ENCODE results near the gene EYA4. TPM values are rescaled to one million over a fixed set of nuclear protein-coding genes. Genes with fewer than 3 reads are reported as not detected.
"Not testable (repeated sequence)": the region's sequence is repeated elsewhere in the genome, so short reads cannot be mapped to it uniquely, and the experiment has no call there.

The EYA4 gene
- total RNA-seq, 1 donor from 2014 or later: 20.2 TPM

DNA sequence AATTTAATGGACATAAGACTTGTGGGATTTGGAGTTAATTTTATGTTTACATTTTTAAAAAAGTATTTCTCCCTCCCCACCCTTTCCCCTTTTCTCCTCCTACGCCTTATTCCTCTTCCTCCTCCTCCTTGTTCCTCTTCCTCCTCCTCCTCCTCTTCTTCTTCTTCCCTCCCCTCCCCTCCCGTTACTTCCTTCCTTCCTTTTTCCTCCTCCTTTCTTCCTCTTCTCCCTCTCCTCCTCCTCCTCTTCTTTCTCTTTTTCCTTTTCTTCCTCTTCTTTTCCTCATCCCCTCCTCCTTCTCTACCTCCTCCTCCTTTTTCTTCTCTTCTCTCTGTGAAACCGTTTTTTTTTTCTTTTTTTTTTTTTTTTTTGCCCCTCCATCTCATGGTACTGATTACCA is 139.6 kb downstream of the EYA4 start:
- ATAC-seq (no peak), DNase-seq (no peak)
- intact Hi-C loops (cut with micrococcal nuclease): no loop called here

DNA sequence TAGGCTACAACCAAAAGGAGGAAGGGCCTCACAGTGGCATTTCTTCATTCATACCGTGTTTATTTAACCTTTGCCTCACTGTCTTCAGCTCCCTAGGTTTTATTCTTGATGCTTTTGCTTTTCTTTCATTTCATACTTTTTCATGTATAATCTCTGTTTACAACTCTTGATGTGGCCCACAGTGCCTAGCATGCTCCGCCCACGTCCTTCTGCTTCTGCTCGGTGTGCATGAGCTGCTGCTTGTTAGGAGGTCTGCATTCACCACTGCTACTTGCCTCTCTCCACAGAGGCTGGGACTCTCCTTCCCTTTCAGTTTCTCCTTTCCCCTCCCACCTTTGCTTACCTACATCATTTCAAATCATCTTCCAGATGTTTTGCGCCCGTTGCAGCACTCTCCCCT is 147.6 kb downstream of the EYA4 start:
- ATAC-seq (no peak), DNase-seq (no peak)
- intact Hi-C loops (cut with micrococcal nuclease): no loop called here

DNA sequence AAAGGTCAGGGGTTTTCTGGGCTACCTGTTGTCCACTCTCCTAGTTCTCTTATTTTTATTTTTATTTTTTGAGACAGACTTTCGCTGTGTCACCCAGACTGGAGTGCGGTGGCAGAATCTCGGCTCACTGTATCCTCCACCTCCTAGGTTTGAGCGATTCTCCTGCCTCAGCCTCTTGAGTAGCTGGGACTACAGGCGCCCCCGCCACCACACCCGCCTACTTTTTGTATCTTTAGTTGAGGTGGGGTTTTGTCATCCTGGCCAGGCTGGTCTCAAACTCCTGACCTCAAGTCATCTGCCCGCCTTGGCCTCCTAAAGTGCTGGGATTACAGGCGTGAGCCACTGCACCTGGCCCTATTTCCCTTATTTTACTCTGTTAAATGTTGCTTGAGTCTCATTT is 149.0 kb downstream of the EYA4 start:
- intact Hi-C loops (cut with micrococcal nuclease): no loop called here
- DNase-seq (no peak), ATAC-seq (no peak)

DNA sequence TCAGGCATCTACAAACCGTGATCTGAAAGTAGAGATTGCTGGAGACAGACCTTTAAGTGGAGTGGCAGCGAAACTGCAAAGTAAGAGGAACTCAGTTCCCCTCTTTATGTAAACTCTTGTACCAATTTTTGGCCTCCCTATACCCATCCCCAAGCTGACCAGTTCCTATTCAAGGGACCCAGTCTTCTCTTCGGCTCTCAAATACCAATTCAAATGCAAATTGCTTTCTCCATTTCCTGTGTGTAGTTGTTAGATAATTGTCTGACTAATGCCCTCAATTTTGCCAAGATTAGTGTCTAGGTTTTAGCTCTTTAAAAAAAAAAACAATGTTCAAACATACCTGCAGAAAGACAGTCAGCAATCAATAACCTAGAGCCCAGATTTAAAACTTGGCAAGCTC is 150.9 kb downstream of the EYA4 start:
- intact Hi-C loops (cut with micrococcal nuclease): no loop called here
- no peak for DNase-seq
- no peak for ATAC-seq

DNA sequence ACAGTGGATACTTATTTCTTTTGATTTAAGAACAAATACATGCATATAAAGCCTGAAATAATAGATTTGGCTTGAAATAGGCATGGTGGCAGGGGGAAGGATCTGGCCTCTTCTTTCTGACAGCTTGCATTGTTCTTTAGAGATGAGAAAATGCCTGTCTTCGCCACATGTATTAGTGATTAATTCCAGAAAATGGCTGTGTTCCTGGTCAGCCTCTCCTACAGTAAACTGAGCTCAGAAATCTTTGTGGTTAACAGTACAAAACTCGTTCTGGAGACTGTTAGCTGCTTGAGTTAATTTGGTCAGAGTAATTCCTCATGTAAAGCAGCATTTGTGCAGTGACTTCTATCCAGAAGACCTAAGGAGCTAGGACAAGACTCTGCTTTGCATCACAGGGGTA is 151.5 kb downstream of the EYA4 start:
- intact Hi-C loops (cut with micrococcal nuclease): no loop called here
- ATAC-seq (no peak), DNase-seq (no peak)

DNA sequence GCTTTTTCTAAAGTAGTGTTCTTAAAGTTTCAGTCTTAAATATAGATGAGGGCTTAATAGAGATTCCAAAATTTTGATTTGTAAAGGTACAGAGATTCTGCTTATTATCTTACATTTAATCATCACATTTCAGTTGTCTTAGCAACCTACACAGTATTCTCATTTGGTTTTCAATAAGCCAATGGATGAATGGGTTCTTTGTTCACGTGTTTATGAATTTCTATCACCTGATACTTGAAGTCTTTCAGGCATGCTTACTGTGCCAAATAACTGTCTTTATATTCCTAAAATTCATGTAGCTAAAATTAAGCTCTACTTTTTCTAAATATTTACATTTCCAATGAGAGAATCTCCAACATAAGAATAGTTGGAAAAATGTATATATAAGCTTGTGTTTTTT is 152.7 kb downstream of the EYA4 start:
- no peak for ATAC-seq
- DNase-seq: no peak
- intact Hi-C loops (cut with micrococcal nuclease): no loop called here

DNA sequence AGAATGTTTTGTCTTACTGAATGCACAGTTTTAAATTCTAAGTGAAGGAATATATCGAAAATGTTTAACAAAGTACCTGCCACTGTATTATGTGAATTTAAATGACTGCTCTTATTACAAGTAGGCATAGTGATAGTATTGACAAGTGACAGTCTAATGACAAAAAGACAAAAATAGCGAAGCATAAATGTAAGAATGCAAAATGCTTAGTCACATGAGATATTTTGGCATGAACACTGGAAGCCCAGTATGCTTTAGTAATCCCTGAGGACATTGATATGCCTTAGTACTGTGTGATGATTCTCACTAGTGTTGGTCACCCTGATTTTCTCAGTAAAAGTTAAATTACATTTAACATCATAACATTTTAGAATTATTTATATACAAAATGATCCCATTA is 153.5 kb downstream of the EYA4 start:
- intact Hi-C loops (cut with micrococcal nuclease): no loop called here
- DNase-seq (no peak), ATAC-seq (peak; percentile 85)

DNA sequence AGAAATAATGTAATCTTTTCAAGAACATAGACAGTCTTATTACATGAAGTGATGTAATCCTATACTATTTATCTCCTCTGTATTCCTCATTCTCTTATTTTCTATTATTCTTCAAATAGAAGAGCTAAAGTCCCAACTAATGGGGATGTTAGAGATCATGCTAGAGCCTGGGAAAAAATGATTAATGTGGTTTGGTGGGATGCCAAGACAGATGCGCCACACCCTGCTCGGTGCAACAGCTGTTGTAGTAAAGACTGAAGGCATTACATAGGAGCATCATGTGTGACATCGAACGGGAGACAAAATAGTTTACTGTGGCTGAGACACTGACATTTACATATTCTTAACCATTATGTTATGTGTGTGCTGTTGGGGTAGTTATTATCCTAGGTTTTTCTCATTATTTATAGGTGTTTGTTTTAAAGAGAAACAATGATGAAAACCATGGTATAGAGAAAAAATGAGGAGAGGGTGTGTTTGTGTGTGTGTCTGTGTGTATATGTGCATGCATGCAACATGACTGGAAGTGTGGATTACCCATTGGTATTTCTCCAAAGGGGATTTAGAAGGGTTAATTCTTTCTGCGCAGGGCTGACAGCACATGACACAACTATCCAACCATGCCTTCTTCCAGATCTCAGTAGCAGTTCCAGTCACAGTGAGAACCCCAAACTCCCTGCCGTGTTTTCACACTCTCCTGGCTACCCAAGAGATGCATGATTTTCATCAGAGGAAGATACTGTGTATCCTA is 155.3 kb downstream of the EYA4 start:
- ATAC-seq: no peak
- no peak for DNase-seq
- intact Hi-C loops (cut with micrococcal nuclease): no loop called here

DNA sequence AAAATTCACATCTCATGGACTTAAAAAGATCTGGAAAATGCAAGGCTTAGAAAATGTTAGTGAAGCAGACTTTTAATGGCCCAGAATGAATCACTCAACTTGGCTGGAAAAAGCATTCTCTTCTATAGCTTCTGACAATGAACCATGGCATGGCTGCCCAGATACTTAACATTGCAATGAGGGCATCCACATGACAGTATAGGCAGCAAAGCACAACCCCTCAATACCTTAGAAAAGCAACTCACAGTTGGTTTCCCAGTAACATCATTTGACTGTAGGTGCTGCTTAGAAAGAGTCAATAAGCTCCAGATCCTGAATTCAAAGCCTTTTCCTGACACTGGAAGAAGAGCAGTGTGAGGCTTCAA is 155.8 kb downstream of the EYA4 start:
- ATAC-seq (no peak), DNase-seq (no peak)
- intact Hi-C loops (cut with micrococcal nuclease): no loop called here

DNA sequence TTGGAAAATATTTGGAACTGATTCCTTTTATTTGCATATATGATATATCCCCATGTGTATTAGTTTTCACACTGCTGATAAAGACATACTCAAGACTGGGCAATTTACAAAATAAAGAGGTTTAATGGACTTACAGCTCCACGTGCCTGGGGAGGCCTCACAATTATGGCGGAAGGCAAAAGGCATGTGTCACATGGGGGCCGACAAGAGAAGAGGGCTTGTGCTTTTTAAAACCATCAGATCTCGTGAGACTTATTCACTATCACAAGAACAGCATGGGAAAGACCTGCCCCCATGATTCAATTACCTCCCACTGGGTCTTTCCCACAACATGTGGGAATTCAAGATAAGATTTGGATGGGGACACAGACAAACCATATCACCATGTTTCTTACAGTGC is 156.4 kb downstream of the EYA4 start:
- ATAC-seq; DNase-seq; intact Hi-C loops (cut with micrococcal nuclease): not testable (repeated sequence)

DNA sequence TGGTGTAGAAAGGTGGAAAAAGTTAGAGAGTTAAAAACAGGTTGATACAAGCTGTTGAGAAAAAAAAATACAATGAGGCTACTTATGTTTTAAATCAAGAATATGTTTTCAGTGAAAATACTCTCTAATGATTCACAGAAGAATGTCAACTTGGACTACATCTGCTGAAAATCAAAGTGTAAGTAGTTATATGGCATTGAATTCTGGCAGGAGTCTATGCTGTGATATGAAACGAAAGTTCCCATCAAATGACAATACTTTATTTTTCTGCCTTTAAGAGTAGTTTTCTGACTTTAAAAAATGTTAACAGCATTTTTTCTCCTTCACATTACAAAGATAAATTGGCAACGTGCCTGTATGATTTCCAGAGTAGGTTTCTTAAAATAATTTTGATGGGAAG is 158.3 kb downstream of the EYA4 start:
- no peak for DNase-seq
- intact Hi-C loops (cut with micrococcal nuclease): no loop called here
- ATAC-seq: no peak

DNA sequence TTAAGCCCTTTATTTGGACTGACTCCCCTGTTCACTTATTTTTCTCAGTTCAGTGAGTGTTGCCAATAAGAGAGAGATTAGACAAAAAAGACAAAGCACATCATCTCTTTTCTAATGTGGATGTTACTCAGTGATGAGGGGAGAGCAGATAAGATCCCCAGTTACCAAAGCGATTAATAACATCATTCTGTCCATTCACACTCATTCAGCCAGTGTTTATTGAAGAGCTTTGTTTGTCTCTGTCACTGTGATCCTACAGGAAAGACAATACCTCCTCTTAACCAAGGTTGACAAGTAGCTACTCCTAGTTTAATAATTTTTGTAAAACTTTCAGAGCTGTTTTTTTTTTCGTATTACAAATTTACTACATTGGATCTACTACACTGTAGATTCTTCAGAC is 163.0 kb downstream of the EYA4 start:
- intact Hi-C loops (cut with micrococcal nuclease): no loop called here
- no peak for ATAC-seq

DNA sequence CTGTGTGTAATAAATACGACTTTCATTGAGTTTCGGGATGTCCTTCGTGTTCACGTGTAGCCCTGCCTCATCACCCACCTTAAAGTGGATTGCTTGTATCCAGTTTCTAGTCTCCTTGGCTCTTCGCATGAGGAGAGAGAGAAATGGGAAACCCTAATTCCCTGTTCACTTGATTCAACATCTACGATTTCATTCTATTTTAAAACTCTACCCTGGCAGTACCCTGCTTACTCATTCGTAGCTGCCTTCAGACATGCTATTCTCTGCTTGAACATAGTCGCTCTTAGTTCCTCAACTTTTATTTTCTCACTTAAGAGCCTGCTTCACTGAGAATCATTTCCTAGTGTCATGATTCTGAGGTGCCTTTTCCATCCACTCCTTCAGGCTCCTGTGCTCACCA is 163.6 kb downstream of the EYA4 start:
- intact Hi-C loops (cut with micrococcal nuclease): no loop called here
- DNase-seq (no peak), ATAC-seq (no peak)

More for the DNA sequence above, 163.0 kb downstream of the EYA4 start:
- DNase-seq: no peak

DNA sequence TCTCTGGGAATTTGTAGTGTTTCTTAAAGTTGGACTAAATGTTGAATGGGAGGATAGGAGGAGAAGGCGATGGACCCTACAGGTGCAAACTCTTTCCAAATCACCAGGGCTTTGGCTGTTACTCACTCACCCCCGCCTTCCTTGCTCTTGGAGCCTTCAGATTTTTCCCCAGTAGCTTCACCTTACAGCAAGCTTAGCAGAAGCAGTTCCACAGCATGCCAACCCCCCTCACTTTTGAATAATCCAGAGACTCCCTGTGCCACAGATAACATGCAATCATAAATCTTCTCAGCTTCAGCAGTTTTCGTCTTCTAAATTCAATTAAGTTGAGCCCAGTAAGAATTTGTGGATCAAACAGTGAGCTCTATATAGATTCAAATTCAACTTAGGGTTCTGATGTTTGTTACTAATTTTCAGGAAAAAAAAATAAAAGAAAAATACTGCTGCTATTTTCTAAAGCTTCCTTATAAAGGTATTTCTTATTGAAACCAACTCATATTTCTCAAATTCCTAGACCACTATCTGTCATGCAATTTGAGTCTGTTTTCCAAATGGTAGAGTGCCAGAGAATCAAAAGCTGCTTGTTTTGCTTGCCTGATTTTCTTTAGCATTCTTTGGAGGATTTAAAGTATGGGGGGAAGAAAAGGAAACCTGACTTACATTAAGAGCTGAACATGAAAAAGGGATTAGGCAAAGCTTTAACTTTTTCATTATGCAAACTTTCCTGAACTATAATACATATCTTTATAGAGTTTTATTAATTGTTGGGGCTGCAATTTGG is 166.4 kb downstream of the EYA4 start:
- intact Hi-C loops (cut with micrococcal nuclease): no loop called here
- no peak for ATAC-seq
- no peak for DNase-seq

DNA sequence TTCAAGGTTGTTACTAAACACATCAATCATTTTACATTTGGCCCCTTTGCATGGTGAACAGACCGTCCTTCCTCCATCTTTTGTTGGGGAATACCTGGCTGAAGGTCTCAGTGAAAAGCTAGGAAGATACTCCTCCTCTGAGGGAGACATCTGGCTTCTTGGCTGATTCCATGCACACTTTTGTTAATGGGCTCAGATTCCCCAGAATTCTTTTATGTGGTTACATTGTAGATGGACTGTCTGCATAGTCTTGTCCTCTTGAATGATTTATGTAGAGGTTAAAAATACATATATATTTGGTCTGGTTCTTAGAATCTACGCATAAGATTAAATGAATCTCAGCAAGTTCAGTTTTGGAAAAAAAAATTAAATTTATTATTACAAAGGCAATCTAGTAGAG is 167.0 kb downstream of the EYA4 start:
- intact Hi-C loops (cut with micrococcal nuclease): no loop called here
- ATAC-seq: no peak
- DNase-seq: no peak

DNA sequence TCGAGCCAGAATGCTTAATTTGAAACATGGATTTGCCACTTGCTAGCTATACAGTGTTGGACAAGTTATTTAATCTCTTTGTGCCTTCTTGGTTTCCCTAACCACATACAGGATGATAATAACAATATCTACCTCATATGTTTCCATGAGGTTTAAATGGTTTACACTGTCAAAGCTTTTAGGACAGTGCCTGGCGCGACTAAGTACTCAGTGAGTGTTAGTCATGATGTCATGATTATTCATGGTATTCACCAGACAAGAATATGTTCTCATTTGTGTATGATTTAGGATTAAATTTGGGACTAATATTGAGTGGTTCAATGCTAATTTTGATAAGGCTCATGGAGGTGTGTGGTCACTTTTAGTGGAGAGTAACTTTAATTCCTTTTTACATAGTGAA is 167.4 kb downstream of the EYA4 start:
- ATAC-seq (no peak), DNase-seq (no peak)
- intact Hi-C loops (cut with micrococcal nuclease): no loop called here

DNA sequence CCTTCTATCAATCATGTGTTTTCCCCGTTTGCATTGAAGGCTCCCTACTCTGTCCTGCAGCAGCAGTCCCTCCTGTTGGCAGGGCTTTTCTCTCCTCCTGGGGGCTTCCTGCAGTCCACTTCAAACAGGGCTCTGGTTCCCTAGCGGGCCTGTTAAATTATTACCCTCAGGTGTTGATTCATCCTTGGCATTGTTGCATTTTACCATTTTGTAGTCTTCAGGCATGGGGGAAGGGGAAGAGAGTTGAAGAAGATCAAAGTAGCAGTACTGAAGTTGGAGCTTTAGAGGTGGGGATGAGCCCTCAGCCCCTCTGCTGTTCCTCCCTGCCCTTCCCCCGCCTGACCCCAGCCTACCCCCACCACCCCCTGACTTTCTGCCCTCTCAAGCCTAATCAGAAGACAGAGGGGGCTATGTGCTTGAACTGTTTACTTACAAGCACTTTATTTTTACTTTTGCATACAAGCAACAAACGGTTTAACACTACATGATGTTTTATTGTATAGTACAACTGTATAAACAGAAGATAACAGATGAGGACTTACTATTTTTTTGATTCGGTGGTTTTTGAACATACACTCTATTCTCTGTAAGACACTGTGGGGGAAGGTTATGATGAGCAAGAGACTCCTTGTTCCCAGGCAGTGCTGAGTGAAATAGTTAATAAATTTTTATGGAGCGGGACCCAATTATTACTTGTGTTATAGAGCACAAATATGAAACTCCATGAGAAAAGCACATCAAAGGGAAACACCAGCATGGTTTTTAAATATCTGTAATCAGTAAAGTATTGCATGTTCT is 169.7 kb downstream of the EYA4 start:
- DNase-seq (no peak), ATAC-seq (no peak)
- intact Hi-C loops (cut with micrococcal nuclease): no loop called here

DNA sequence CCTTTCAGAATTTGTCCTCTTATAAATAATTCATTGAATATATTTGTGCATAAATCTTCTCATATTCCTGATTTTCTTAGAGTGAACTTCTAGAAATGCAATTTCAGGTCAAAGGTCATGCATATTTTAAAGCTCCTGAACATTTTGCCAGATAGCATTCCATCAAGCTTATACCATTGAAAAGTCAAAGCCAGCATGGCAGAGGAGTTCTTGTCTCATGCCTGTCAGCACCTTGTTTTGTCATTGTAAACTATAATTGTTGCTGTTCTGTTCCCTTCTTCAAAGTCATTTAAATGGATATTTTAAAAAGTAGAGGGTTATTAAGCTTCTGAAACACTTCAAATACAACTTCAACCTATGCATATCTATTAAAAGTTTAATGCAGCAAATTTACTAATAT is 170.6 kb downstream of the EYA4 start:
- peak; percentile 72 for ATAC-seq
- no peak for DNase-seq
- intact Hi-C loops (cut with micrococcal nuclease): no loop called here

DNA sequence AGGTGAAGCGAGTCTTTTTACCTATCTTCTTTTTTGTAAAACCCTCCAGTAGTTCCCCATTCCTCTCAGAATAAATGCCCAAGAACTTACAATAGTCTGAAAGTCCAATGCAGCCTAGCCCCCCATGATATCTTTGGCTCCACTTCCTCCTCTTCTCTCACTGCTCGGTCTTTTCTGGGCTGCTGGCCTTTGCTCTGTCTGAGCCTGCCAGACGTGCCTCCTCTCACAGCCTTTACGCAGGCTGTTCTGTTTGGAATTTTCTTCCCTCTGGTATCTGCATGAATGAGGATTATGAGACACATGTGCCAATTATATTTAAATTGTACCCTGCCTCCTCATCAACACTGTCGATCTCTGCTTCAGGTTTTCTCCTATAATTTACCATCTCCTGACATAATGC is 174.1 kb downstream of the EYA4 start:
- intact Hi-C loops (cut with micrococcal nuclease): no loop called here
- DNase-seq: no peak
- peak; percentile 76 for ATAC-seq

DNA sequence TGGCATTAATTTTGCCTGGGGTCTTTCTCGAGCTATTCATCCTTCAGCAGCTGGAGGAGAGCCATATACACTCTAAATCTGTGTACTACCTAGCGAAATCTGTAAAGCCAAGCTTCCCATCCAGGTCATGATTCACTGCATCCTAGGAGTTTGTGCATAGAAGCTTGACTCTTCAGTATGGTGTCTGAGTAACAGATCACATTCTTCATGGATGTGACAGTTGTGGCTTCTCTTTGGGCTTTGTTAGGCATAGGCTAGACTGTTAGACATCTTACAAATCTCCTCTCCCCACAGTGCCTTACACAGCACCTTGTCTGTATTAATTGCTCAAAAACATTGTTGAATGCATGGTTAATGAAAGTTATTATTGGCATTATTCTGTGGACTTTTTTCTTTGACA is 177.0 kb downstream of the EYA4 start:
- no peak for DNase-seq
- intact Hi-C loops (cut with micrococcal nuclease): no loop called here
- ATAC-seq: no peak

Measured in left ventricle myocardium superior (tissue), 1 donor.